ENCODE measurements around the gene ISL2.

GRCh38 chr15:76377751-76378150 is 41.2 kb downstream of the ISL2 start:
- no peak for TF ChIP-seq GTF3A (CRISPR knock-in tag; conservative IDR thresholded peaks at IDR 0.05)
- TF ChIP-seq CTCF (CRISPR knock-in tag; IDR thresholded peaks at IDR 0.05), result no peak
- TF ChIP-seq SP4 (CRISPR knock-in tag; IDR thresholded peaks at IDR 0.05), result no peak
- TF ChIP-seq RBM22 (optimal IDR thresholded peaks at IDR 0.05; ENCODE audit: low read length), result no peak
- TF ChIP-seq SKIL (CRISPR knock-in tag; IDR thresholded peaks at IDR 0.05; ENCODE audit: borderline replicate concordance), result no peak
- TF ChIP-seq PAF1 (CRISPR knock-in tag; IDR thresholded peaks at IDR 0.05), result no peak
